HL-60 (cell line): ENCODE measurements around the gene ACSF3.

Experiments used
- GABPA ChIP-seq: IDR thresholded peaks from 2 replicates; pipeline ENCODE4 v1.6.1; 2012; ENCODE audit warnings: low read depth
- POLR2AphosphoS5 ChIP-seq: IDR thresholded peaks from 2 replicates; pipeline ENCODE4 v1.6.1; 2012; ENCODE audit warnings: low read depth
- SPI1 ChIP-seq: IDR thresholded peaks from 2 replicates; pipeline ENCODE4 v1.6.1; 2012; ENCODE audit warnings: low read depth, mild to moderate bottlenecking, borderline replicate concordance
- TF ChIP-seq, protein P1 (sequence below): IDR thresholded peaks from one replicate; pipeline ENCODE4 v1.5.1; 2011; ENCODE audit warnings: low read length, control low read depth, inconsistent platforms; ENCODE audit not compliant: insufficient read depth

DNA sequence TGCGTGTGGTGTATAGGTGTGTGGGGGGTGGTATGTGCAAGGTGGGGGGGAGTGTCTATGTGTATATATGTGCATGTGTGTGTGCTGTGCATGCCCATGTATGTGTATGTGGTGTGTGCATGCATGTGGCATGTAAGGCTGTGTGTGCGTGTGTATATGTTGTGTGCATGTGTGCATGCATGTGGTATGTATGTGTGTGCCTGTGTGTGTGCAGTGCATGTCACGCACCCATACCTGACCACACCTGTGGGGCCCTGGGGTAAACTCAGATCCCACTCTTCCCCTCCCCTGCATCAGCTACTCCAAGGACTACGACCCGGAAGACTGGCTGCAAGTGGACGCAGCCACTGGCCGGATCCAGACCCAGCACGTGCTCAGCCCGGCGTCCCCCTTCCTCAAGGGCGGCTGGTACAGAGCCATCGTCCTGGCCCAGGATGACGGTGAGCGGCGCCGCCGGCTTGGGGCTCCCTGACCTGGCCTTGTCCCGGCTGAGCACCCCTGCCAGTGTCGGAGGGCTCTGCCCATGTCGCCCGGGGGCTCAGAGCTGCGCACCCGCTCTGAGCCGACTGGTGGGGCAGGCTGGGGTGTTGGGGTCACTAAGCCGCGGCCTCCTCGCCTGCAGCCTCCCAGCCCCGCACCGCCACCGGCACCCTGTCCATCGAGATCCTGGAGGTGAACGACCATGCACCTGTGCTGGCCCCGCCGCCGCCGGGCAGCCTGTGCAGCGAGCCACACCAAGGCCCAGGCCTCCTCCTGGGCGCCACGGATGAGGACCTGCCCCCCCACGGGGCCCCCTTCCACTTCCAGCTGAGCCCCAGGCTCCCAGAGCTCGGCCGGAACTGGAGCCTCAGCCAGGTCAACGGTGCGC, 97.6 kb downstream of the ACSF3 start:
- TF ChIP-seq, protein P1, sequence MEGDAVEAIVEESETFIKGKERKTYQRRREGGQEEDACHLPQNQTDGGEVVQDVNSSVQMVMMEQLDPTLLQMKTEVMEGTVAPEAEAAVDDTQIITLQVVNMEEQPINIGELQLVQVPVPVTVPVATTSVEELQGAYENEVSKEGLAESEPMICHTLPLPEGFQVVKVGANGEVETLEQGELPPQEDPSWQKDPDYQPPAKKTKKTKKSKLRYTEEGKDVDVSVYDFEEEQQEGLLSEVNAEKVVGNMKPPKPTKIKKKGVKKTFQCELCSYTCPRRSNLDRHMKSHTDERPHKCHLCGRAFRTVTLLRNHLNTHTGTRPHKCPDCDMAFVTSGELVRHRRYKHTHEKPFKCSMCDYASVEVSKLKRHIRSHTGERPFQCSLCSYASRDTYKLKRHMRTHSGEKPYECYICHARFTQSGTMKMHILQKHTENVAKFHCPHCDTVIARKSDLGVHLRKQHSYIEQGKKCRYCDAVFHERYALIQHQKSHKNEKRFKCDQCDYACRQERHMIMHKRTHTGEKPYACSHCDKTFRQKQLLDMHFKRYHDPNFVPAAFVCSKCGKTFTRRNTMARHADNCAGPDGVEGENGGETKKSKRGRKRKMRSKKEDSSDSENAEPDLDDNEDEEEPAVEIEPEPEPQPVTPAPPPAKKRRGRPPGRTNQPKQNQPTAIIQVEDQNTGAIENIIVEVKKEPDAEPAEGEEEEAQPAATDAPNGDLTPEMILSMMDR: no peak
- TF ChIP-seq GABPA: no peak
- TF ChIP-seq POLR2AphosphoS5: no peak
- no peak for TF ChIP-seq SPI1
